GM12875 (cell line): ENCODE data around the gene GRAMD2A.
A peak's percentile ranks its signal among the peaks of the same experiment; 100 is the strongest.

Experiments used
- H3K4me3 ChIP-seq: one replicate; pipeline ENCODE4 v1.5.1; 2011; ENCODE audit warnings: low read depth, low read length, control low read depth
- TF ChIP-seq, protein P1 (sequence below): IDR thresholded peaks from 2 replicates; pipeline ENCODE4 v1.5.1; 2011; ENCODE audit warnings: low read depth, mild to moderate bottlenecking, control low read depth, inconsistent platforms, low read length, moderate library complexity, borderline replicate concordance; ENCODE audit not compliant: insufficient read depth

The GRAMD2A gene

DNA sequence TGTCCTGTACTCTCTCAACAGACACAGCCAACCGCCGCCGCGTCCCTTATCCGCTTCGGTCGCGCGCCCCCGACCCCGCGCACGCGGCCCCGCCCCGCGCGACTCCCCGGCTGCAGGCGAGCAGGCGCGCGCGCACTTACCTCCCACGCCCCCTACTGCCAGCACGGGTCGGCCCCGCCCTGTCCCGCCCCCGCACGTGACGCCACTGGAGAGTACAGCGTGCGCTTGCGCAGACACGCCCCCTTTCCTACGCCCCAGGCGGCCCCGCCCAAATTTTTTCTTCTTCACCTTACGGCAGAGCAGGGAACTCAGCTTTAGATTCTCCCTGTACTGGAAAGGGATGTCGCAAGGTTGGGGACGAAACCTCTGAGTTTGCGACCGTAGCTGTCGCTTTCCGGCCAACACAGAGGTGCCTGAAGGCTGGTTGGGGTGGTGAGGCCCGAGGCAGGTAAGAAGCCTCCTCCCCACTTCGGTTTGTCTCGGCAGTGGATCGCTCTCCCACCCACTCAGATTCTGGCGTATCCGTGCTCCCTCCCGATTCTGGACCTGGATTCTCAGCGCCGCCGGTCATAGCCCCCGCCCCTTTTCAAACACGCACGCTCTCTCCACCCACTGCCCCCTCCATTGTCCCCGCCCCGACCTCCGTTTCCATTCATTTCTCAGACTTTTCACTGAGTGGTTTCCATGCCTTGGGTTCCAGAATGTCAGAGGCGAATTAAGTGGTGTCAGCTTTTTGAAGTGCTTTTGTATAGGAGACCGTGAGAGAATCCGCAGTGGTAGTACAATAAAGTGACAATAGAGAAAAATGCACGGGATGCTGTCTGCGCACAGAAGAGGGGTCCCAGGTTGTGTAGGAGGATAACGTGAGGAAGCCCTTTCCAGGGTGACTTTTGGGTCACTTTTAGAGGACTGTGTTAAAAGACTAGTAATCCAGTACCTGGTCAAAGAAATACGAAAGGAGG is 79.3 kb downstream of the GRAMD2A start, which contains the start of the genes MYO9A and SENP8:
Gene MYO9A, minus strand, starts transcription at position 134 of the 962 bp plus-strand sequence. CDS start 71,587 bp downstream, outside the sequence.
Gene SENP8, plus strand, starts transcription at position 387 of the 962 bp plus-strand sequence. CDS start 21,221 bp downstream, outside the sequence.
- peak within 1 kb of the TSS; percentile 99 for H3K4me3 ChIP-seq
- TF ChIP-seq, protein P1, sequence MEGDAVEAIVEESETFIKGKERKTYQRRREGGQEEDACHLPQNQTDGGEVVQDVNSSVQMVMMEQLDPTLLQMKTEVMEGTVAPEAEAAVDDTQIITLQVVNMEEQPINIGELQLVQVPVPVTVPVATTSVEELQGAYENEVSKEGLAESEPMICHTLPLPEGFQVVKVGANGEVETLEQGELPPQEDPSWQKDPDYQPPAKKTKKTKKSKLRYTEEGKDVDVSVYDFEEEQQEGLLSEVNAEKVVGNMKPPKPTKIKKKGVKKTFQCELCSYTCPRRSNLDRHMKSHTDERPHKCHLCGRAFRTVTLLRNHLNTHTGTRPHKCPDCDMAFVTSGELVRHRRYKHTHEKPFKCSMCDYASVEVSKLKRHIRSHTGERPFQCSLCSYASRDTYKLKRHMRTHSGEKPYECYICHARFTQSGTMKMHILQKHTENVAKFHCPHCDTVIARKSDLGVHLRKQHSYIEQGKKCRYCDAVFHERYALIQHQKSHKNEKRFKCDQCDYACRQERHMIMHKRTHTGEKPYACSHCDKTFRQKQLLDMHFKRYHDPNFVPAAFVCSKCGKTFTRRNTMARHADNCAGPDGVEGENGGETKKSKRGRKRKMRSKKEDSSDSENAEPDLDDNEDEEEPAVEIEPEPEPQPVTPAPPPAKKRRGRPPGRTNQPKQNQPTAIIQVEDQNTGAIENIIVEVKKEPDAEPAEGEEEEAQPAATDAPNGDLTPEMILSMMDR, result no peak

DNA sequence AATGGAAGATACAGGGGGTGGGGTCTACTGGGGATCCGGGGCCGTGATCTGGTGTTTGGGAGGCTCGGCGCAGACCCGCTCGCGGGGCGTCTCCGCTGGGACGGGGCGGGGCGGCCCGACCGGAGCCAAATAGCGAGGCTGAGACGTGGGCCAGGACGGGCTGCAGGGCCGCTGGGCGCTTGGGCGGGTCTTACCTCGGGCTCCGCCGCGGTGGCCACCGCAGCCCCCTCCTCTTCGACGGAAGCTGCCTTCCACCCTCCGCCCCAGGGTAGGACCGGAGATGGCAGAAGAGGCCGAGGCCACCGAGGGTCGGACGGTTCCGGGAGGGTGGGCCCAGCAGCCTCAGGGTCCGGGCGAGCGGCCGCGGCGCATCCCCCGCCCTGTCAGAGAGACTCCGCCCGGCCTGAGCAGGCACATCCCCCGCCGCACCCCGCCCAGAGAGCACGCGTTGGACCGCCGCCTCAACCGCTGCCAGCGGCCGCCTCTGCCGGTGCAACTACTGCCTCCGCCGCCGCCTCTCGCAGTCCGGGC is 80.0 kb downstream of the GRAMD2A start:
- H3K4me3 ChIP-seq, result peak overlapping the region; percentile 99
- TF ChIP-seq, protein P1, result no peak

DNA sequence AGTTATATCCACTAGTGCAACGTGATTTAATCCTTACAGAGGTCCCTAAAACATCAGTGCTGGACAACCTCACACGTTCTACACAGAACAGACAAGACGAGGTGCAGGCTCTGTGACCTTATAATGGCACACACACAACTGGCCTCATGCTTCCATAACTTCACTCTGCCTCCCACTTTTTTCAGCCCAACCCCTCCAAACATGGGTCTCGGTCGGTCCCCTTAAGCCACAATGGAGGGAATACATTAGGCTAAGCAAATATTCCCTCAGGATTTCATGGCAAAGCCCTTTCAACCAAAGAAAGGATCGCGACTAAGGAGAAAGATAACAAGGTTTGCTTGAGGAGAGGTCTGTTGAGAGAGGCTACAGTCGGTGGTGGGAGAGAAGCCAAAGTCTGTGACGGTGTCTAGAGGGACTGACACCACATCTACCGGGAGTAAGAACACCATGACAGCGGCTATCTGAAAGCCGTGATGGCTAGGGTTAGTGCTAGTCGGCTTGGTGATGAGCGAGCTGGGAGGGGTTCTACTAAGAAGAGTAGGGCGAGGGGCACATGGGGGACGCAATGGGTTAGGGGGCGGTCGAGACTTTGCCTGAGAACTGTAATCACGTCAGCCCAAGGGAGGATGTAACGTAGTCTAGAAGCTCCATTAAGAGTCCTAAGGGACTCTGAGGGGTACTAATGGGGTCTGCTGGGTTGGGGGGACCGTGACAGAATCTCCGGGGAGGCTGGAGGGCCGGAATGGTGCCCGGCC is 80.7 kb downstream of the GRAMD2A start:
- TF ChIP-seq, protein P1, result no peak

DNA sequence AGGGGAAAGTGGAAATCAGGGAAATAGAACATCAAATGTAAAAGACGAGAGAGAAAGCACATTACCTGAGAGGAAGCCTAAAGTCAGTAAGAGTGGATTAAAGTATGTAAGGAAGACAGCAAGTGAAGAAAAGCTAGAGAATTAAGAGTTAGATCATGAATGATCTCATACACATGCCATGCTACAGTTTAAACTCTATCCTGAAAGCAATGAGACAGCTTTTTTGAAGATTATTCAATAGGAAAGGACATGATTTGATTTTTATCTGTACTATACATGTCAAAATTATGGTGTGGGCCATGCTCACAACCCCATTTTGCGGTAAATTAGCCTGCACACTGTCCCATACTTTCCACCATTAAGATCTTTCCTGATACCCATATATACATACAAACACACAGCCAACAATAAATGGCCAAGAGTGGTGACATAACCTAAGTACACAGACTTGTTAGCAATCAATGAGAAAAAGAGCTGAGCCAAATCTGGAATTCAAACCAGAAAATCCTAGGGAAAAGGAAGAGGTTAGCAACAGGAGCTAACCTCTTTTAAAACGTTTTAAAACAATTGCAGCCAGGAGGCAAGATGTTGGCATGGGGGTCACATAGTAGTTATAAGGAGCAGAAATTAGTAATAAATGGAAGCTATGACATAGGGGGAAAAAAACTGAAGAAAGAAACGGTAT is 84.1 kb downstream of the GRAMD2A start:
- H3K4me3 ChIP-seq, result no peak overlapping the region
- TF ChIP-seq, protein P1, result no peak

More for the DNA sequence above, 80.7 kb downstream of the GRAMD2A start:
- peak overlapping the region; percentile 99 for H3K4me3 ChIP-seq

DNA sequence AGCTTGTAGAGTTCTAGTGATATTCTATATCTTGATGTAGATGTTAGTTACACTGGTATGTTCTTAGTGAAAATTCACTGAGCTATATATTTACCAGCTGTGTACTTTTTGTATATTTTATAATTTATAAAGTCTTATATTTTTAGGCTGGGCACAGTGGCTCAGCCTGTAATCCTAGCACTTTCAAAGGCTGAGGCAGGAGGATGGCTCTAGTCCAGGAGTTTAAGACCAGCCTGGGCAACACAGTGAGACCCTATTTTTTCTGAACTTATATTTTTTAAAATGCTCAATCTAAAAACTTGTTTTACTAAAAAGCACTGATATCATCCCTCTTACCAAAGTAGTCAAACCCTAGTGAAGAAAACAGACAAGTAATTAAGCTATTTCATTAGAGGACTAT is 84.8 kb downstream of the GRAMD2A start:
- TF ChIP-seq, protein P1, result no peak
- H3K4me3 ChIP-seq, result no peak overlapping the region

DNA sequence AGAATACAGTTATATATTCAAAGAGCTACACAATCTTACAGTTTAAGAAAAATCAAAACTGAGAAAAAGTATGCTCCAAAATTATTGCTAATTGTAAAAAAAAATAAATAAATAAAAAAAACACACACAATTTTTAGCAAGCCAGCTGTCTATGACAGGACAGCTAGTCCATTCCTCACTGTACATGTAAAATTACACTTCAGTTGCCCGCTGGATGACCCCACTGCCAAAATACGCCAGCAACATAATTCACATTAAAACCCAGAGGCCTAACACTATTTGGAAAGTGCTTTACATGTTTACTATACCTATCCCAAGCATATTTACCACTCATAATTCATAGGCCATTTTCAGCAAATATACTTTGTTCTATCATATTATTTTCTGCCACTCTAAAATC is 85.5 kb downstream of the GRAMD2A start:
- H3K4me3 ChIP-seq, result no peak overlapping the region
- TF ChIP-seq, protein P1, result no peak
